ENCODE data around the gene RGS1.

The RGS1 gene

GRCh38 chr1:192554904-192555303, 20.7 kb upstream of the RGS1 start:
- DNase-seq, result no peak

GRCh38 chr1:192555399-192555798, 20.2 kb upstream of the RGS1 start:
- DNase-seq, result no peak

GRCh38 chr1:192557841-192558595, 17.6 kb upstream of the RGS1 start:
- DNase-seq, result no peak

- no peak for DNase-seq
These were observed 16.2 kb upstream of the RGS1 start for GRCh38 chr1:192559115-192560006.

- DNase-seq, result no peak
These were observed 14.3 kb upstream of the RGS1 start for GRCh38 chr1:192561301-192561700.

GRCh38 chr1:192563129-192563528, 12.4 kb upstream of the RGS1 start:
- no peak for DNase-seq

- no peak for DNase-seq
These were observed 11.5 kb upstream of the RGS1 start for GRCh38 chr1:192564099-192564498.

- DNase-seq, result no peak
These were observed 9.6 kb upstream of the RGS1 start for GRCh38 chr1:192565946-192566345.

GRCh38 chr1:192566657-192567056, 8.9 kb upstream of the RGS1 start:
- no peak for DNase-seq

- no peak for DNase-seq
These were observed 7.5 kb upstream of the RGS1 start for GRCh38 chr1:192568063-192568462.

- no peak for DNase-seq
These were observed 3.9 kb upstream of the RGS1 start for GRCh38 chr1:192571668-192572067.

GRCh38 chr1:192573499-192573898, 2.1 kb upstream of the RGS1 start:
- no peak for DNase-seq

GRCh38 chr1:192574073-192574472, 1.5 kb upstream of the RGS1 start:
- DNase-seq, result no peak

- no peak for DNase-seq
These were observed 894 bp downstream of the RGS1 start for GRCh38 chr1:192576190-192577144.

GRCh38 chr1:192577145-192578140, 1.9 kb downstream of the RGS1 start:
- DNase-seq, result no peak

GRCh38 chr1:192578144-192578909, 2.8 kb downstream of the RGS1 start:
- no peak for DNase-seq

GRCh38 chr1:192579010-192579738, 3.6 kb downstream of the RGS1 start:
- no peak for DNase-seq

- no peak for DNase-seq
These were observed 4.9 kb downstream of the RGS1 start for GRCh38 chr1:192580351-192580962.

- DNase-seq, result no peak
These were observed 5.8 kb downstream of the RGS1 start for GRCh38 chr1:192581131-192581927.
